IPS DF 6.9 (cell line): ENCODE results near the gene NOL4L.

Source experiments
- DNase-seq: peaks from one replicate; pipeline ENCODE4 v3.0.0-alpha.2; 2013; ENCODE audit warnings: low read depth, low spot score
- H3K27ac ChIP-seq: one replicate; pipeline ENCODE4 v1.5.1; 2013; ENCODE audit warnings: low read length, control low read depth
- H3K27me3 ChIP-seq: 2 replicates; pipeline ENCODE4 v1.6.1; 2013; ENCODE audit warnings: mild to moderate bottlenecking, low read length; ENCODE audit not compliant: control insufficient read depth, insufficient read depth
- H3K36me3 ChIP-seq: 2 replicates; pipeline ENCODE4 v1.6.1; 2013; ENCODE audit warnings: low read length; ENCODE audit not compliant: control insufficient read depth, insufficient read depth
- H3K4me1 ChIP-seq: 2 replicates; pipeline ENCODE4 v1.6.1; 2013; ENCODE audit warnings: low read length; ENCODE audit not compliant: control insufficient read depth, insufficient read depth
- H3K4me3 ChIP-seq: 2 replicates; pipeline ENCODE4 v1.5.1; 2013; ENCODE audit warnings: mild to moderate bottlenecking, low read length
- H3K9me3 ChIP-seq: 2 replicates; pipeline ENCODE4 v1.6.1; 2013; ENCODE audit warnings: low read length, inconsistent platforms; ENCODE audit not compliant: control insufficient read depth, insufficient read depth
- WGBS: extraction: QIAGEN DNeasy Blood & Tissue Kit; methylation state at CpG from one replicate; pipeline ENCODE4 v1.1.7; 2013; ENCODE audit warnings: mixed read lengths, missing lambda C conversion rate; ENCODE audit not compliant: insufficient read length, insufficient coverage; 5-methylcytosine and 5-hydroxymethylcytosine counted together

NOL4L gene, protein sequence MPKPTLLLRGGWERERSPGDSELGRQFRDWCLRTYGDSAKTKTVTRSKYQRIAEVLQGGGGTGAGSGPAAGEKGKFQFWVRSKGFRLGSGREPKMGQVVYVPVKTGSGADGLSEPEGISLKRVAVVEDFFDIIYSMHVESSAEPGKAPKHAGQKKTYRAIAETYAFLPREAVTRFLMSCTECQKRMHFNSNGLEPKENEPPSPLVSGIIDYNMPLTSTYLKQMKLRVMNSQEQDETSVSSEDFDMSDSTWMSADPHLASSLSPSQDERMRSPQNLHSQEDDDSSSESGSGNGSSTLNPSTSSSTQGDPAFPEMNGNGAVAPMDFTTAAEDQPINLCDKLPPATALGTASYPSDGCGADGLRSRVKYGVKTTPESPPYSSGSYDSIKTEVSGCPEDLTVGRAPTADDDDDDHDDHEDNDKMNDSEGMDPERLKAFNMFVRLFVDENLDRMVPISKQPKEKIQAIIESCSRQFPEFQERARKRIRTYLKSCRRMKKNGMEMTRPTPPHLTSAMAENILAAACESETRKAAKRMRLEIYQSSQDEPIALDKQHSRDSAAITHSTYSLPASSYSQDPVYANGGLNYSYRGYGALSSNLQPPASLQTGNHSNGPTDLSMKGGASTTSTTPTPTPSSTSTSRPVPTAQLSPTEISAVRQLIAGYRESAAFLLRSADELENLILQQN

DNA sequence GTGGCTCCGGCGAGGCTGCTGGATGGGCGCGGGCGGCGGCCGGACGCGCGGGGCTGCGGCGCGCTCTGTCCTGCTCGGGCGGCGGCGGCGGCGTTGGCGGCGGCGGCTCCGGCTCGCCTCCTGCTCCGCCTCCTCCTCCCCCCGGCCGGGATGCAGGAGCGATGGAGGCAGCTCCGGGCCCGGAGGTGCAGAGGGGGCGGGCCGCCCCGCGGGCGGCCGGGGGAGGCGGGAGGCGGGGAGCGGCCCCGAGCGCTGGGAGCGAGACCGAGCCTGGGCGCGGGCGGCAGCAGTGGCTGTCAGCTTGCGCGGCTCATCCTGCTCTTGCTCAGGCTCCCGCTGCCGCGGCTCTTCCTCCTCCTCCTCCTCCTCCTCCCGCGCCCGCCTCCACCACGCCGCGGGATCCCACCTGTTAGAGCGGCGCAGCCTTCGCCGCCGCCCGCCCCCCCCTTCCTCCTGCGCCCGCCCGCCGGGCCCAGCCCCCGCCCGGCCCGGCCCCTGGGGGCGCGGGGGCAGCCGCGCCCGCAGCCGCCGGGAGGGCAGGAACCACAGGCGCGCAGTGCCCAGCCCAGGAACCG, at the start of gene NOL4L:
NOL4L (minus strand) TSS at position 323 of the 575 bp plus-strand sequence. CDS start 443 bp downstream, outside the sequence.
- DNase-seq, result no peak
- Histone ChIP-seq H3K9me3 (no peaks in the 10 kb centered on the region), H3K27ac (no peak within 1 kb of the TSS), H3K4me3 (peak within 1 kb of the TSS; percentile 81), H3K27me3 (peaks cover 15% of the 10 kb centered on the region), H3K36me3 (no peaks in the 10 kb centered on the region), H3K4me1 (no peaks in the 10 kb centered on the region; the same call in 1 of the 2 replicates)
- WGBS, result no CpG with 5 or more reads among the region's 80 CpGs

DNA sequence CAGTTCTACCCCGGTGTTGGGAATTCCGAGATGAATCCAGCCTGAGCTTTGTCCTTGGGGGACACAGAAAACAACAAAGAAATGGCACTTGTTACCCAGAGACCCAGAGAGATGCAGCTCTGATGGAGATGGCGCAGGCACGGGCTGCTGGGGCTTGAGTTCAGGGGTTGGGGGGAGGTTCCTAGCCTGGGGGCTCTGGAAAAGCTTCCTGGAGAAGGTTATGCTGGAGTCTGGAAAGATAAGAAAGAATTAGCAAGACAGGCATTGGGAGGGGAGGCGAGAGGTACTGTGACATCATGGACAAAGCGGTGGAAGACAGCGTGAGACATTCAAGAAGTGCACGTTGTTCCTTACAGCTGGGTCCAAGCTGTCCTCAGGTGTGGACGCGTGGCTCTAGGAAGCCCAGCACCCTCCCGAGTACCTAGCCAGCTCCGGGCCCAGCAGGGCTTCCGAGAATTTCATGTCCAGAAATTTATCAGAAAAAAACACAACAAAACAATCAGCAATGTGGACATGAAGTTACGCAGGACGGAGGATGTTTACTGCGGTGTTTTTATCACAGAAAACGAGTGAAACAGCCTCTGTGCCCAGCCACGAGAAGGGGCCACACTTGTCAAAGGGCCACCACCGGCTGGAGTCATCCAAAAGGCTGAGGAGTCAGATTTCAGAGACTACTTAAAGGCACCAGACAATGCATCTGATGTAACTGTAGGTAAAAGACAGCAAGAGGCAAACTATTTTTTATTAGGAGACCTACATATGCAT, 49.1 kb upstream of the NOL4L start:
- Histone ChIP-seq H3K27me3 (no peaks in the 10 kb centered on the region), H3K36me3 (no peaks in the 10 kb centered on the region), H3K4me3 (no peak overlapping the region), H3K4me1 (peaks cover 1% of the 10 kb centered on the region; the same call in 1 of the 2 replicates), H3K9me3 (no peaks in the 10 kb centered on the region), H3K27ac (no peak overlapping the region)
- WGBS, result no CpG with 5 or more reads among the region's 19 CpGs
- DNase-seq, result no peak

DNA sequence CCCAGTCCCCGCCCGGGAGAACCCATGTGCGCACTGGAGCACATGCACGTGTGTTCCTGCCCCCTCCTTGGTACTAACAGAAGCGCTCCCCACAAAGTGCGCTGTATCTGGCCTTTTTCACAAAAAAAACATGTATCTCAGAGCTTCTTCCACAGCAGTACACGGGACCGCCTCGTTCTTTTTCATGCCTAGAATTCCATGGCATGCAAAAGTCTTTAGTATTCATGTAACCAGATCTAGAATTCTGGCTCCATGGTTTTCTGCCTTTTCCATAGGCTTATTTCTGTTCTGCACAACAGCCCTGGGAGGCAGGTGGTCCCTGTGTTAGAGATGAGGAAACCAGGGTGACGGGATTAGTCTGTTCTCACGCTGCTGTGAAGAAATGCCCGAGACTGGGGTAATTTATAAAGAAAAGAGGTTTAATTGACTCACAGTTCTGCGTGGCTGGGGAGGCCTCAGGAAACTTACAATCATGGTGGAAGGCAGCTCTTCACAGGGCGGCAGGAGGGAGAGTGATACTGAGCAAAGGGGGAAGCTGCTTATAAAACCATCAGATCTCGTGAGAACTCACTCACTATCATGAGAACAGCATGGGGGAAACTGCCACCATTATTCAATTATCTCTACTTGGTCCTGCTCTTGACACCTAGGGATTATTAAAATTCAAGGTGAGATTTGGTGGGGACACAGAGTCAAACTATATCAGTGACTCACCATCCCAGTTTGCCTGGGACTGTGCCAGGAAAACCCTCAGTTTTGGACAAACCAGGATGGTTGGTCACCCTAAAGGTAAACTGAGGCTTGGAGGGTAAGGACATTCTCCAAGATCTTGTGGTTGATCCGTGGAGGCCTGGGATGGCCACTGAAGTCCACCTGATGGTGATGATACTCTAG, 47.6 kb upstream of the NOL4L start:
- no CpG with 5 or more reads among the region's 16 CpGs for WGBS
- Histone ChIP-seq H3K4me3 (no peak overlapping the region), H3K4me1 (peaks cover 3% of the 10 kb centered on the region; the same call in 1 of the 2 replicates), H3K9me3 (no peaks in the 10 kb centered on the region), H3K36me3 (no peaks in the 10 kb centered on the region), H3K27me3 (no peaks in the 10 kb centered on the region), H3K27ac (no peak overlapping the region)
- DNase-seq, result no peak

DNA sequence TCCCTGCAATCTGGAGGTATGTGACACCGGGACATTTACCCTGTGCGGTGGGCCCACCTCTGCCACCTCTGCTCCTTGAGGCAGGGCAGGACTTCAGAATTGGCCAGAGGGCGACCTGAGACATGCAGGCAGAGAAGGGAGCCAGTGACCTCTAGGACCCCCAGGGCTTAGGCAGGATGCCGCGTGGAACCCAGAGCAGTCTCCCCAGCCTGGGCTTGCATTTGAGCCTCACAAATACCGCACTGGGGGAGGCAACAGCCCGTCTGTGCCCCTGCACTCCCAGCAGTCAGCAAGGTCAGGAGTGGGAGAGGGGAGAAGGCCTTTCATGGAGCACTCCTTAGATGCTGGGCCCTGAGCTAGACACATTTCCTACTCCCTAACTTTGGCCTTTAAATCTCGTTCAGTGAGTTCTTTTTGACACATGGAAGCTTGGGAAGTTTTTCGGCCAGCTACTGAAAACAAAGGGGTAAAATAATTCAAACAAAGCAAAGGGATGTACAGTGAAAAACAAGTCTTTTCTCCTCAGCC, 46.9 kb upstream of the NOL4L start:
- no peaks in the 10 kb centered on the region for H3K27me3 ChIP-seq
- H3K4me1 ChIP-seq, result peaks cover 3% of the 10 kb centered on the region
- no peak for DNase-seq
- no CpG with 5 or more reads among the region's 9 CpGs for WGBS
- H3K9me3 ChIP-seq, result no peaks in the 10 kb centered on the region
- H3K36me3 ChIP-seq, result no peaks in the 10 kb centered on the region
- H3K27ac ChIP-seq, result no peak overlapping the region
- H3K4me3 ChIP-seq, result no peak overlapping the region

DNA sequence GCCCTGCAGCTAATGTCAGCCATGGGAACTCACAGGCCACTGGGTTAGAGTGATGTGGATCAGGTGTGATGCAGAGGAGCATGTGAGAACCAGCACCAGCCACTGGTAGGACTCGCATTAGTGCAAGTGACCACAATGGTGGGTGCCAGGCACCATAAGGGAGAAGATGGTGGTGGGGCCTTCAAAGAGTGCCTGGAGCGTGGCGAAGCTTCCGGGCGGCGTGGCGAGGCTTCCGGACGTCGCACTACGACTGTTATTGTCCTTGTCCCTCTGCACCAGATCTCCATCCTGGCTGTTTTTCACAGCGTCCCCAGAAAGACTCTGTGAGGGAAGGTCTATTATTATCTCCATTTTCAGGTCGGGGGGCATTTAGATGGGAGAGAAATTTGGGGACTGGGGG, 44.7 kb upstream of the NOL4L start:
- no peaks in the 10 kb centered on the region for H3K9me3 ChIP-seq
- DNase-seq, result no peak
- no peak overlapping the region for H3K4me3 ChIP-seq
- H3K27me3 ChIP-seq, result no peaks in the 10 kb centered on the region
- H3K4me1 ChIP-seq, result peaks cover 3% of the 10 kb centered on the region
- no peak overlapping the region for H3K27ac ChIP-seq
- no peaks in the 10 kb centered on the region for H3K36me3 ChIP-seq
- no CpG with 5 or more reads among the region's 13 CpGs for WGBS

DNA sequence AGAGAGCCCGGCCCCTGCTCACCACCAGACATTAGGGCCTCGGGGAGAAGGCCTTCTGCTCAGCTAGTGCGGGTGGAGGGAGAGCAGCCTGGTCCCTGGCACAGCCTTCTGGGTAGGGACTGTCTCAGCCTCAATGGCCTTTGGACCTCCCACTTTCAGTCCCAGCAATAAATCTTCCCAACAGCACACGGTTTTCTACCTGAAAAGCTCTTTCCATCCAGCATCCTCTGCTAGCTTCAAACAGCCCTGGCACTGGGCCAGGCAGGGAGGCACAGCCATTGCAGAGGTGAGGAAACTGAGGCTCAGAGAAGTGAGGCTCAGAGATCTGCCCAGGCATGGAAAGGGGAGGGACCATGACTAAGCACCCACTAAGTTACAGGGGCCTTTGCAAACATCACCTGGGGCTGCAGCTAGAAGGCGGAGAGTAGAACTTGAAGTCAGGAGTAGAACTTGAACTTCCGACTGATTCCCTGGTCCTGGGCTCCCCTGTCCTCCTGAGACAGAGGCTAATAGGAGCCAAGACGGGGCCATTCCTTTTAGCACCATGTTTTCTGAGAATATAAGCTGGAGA, 43.9 kb upstream of the NOL4L start:
- Histone ChIP-seq H3K27ac (no peak overlapping the region), H3K4me3 (no peak overlapping the region), H3K4me1 (peaks cover 3% of the 10 kb centered on the region), H3K36me3 (no peaks in the 10 kb centered on the region), H3K9me3 (no peaks in the 10 kb centered on the region), H3K27me3 (no peaks in the 10 kb centered on the region)
- DNase-seq, result no peak
- no CpG with 5 or more reads among the region's 7 CpGs for WGBS

DNA sequence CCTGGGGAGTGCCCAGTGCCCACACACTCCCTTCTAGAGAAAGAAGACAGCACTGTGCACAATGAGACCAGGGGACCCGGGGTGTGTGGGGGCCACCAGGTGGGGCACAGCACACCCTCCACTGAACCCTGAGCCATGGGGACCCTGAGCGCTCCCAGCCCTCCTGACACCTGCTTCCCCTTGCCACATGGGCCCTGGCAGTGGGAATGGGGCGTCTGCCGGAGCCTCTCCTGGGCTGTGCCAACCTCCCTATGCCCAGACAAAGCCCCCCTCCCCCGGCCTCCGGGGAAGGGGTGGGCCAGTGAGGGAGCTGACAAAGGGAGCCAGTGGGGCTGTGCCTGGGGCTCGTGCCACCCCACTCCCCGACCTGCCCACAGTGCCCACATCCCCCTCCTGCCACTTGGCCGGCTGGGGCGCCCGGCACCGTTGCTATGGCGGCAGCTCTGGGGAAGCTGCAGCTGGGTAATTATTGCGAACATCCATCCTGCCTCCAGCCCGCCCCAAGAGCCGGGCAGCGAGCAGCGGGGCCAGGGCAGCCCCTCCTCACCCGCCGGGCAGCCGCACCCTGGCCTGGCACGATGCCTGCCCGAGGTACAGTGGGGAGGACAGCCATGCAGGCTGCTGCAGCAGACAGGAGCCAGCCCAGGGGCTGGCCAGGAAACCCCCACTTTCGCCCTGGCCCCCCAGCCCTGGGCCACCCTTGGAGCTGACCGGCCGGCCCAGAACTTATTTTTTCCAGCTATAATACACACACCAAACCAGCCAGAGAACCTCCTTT, 41.9 kb upstream of the NOL4L start:
- Histone ChIP-seq H3K9me3 (no peaks in the 10 kb centered on the region), H3K4me1 (peaks cover 5% of the 10 kb centered on the region), H3K27ac (no peak overlapping the region), H3K4me3 (no peak overlapping the region), H3K27me3 (no peaks in the 10 kb centered on the region), H3K36me3 (no peaks in the 10 kb centered on the region)
- no CpG with 5 or more reads among the region's 26 CpGs for WGBS
- no peak for DNase-seq

DNA sequence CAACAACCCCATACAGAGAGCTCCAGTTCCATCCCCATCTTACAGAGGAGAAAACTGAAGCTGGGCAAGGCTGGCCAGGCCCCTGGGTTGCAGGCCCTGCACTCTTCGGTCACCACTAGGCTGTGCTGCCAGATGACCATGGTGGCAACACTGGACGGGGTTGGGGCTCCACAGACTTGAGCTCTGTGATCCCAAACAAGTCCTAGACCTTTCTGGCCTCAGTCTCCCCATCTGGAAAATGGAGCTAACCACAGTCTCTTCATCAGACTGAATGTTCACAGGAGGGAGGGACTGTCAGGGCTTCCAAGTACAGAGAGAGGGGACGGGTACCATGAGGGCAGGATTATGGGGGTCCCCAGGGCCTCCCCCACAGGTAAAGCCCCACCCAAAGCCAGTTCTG, 41.3 kb upstream of the NOL4L start:
- Histone ChIP-seq H3K36me3 (no peaks in the 10 kb centered on the region), H3K4me1 (peaks cover 3% of the 10 kb centered on the region), H3K27me3 (no peaks in the 10 kb centered on the region), H3K4me3 (no peak overlapping the region), H3K9me3 (no peaks in the 10 kb centered on the region), H3K27ac (no peak overlapping the region)
- no CpG with 5 or more reads among the region's 3 CpGs for WGBS
- DNase-seq, result no peak

DNA sequence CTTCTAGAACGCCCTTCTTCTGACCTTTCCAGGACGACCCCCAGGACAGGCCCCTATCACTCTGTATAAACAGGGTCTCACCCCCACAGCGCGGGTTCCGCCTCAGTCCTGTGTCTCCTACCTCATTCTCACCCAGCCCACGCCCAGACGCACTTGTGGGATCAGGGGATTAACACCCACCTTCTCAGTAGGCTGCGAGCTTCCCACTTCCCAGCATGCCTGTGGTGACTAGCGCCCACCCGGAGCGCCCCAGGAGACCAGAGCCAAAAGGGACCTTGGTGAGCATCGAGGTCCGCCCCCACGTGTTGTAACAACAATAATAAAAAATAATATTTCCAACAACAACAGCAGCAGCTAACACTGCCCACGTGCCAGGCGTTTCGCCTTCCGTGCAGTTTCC, 40.9 kb upstream of the NOL4L start:
- H3K9me3 ChIP-seq, result no peaks in the 10 kb centered on the region
- H3K36me3 ChIP-seq, result no peaks in the 10 kb centered on the region
- no peak for DNase-seq
- peaks cover 3% of the 10 kb centered on the region for H3K4me1 ChIP-seq
- H3K27ac ChIP-seq, result no peak overlapping the region
- no peaks in the 10 kb centered on the region for H3K27me3 ChIP-seq
- H3K4me3 ChIP-seq, result no peak overlapping the region
- WGBS, result no CpG with 5 or more reads among the region's 18 CpGs
